HG03457 (cell line): ENCODE results near the gene HCN1.
"Not testable (repeated sequence)": the region's sequence is repeated elsewhere in the genome, so short reads cannot be mapped to it uniquely, and the experiment has no call there.

Source experiments
- ATAC-seq: cut with Tn5 transposase; IDR thresholded peaks from one replicate; pipeline ENCODE4 v1.9.1; 2021; ENCODE audit warnings: moderate number of reproducible peaks; ENCODE audit not compliant: unreplicated experiment

The HCN1 gene

GRCh38 chr5:45312627-45313026 is 383.6 kb downstream of the HCN1 start:
- not testable (repeated sequence) for ATAC-seq

GRCh38 chr5:45295231-45295630 is 400.9 kb downstream of the HCN1 start:
- no peak for ATAC-seq

- ATAC-seq, result no peak
Observed at GRCh38 chr5:45288746-45289145, 407.4 kb downstream of the HCN1 start.

GRCh38 chr5:45284436-45284835 is 411.7 kb downstream of the HCN1 start:
- no peak for ATAC-seq

GRCh38 chr5:45281081-45281480 is 415.1 kb downstream of the HCN1 start:
- ATAC-seq, result no peak

- no peak for ATAC-seq
Observed at GRCh38 chr5:45279109-45279508, 417.1 kb downstream of the HCN1 start.

- ATAC-seq, result no peak
Observed at GRCh38 chr5:45277860-45278259, 418.3 kb downstream of the HCN1 start.

- ATAC-seq, result no peak
Observed at GRCh38 chr5:45274241-45274640, 421.9 kb downstream of the HCN1 start.

GRCh38 chr5:45271626-45272025 is 424.6 kb downstream of the HCN1 start:
- ATAC-seq, result no peak

- no peak for ATAC-seq
Observed at GRCh38 chr5:45264447-45264846, 431.7 kb downstream of the HCN1 start.

- no peak for ATAC-seq
Observed at GRCh38 chr5:45262061-45262590, 434.1 kb downstream of the HCN1 start.

GRCh38 chr5:45261125-45261524 is 435.1 kb downstream of the HCN1 start:
- no peak for ATAC-seq

- ATAC-seq, result no peak
Observed at GRCh38 chr5:45260292-45260691, 435.9 kb downstream of the HCN1 start.

GRCh38 chr5:45252978-45253377 is 443.2 kb downstream of the HCN1 start:
- no peak for ATAC-seq

- ATAC-seq, result no peak
Observed at GRCh38 chr5:45252541-45252940, 443.6 kb downstream of the HCN1 start.

- ATAC-seq, result no peak
Observed at GRCh38 chr5:45225571-45226031, 470.6 kb downstream of the HCN1 start.

GRCh38 chr5:45205403-45205961 is 490.7 kb downstream of the HCN1 start:
- no peak for ATAC-seq
